Measurements from ENCODE around the gene FNBP1L.

DNA sequence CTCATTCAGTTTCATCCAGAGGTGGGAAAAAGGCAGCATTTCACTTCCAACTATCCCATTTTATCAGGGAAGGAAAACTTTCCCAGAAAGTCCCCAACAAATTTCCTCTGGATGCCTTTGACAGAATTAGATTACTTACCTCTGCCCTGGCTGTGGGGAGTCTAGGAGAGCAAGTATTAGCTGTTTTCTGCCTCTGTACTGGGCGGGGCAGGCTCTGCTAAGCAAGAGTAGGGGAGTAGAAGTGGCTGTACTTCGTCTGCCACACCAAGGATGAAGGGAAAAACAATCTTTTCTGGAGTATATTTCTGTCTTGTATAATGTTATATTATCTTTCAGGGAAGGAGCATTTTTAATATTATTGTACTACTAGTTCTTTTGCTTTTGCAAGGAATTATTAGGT lies 78.5 kb downstream of the FNBP1L start:
- TF ChIP-seq, protein P1, sequence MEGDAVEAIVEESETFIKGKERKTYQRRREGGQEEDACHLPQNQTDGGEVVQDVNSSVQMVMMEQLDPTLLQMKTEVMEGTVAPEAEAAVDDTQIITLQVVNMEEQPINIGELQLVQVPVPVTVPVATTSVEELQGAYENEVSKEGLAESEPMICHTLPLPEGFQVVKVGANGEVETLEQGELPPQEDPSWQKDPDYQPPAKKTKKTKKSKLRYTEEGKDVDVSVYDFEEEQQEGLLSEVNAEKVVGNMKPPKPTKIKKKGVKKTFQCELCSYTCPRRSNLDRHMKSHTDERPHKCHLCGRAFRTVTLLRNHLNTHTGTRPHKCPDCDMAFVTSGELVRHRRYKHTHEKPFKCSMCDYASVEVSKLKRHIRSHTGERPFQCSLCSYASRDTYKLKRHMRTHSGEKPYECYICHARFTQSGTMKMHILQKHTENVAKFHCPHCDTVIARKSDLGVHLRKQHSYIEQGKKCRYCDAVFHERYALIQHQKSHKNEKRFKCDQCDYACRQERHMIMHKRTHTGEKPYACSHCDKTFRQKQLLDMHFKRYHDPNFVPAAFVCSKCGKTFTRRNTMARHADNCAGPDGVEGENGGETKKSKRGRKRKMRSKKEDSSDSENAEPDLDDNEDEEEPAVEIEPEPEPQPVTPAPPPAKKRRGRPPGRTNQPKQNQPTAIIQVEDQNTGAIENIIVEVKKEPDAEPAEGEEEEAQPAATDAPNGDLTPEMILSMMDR (conservative IDR thresholded peaks at IDR 0.05 in 1 of 2, IDR thresholded peaks at IDR 0.05 in 1 of 2; ENCODE audit: extremely low read depth in 1 of 2, insufficient read depth in 1 of 2, low read depth in 1 of 2, low read length in 2 of 2) = no peak
- TF ChIP-seq EZH2 (IDR thresholded peaks at IDR 0.05; ENCODE audit: borderline replicate concordance, low read length) = no peak
